Tibial nerve (tissue), 4 donors: ENCODE results near the gene ZNF326. TPM values are rescaled to one million over a fixed set of nuclear protein-coding genes. Genes with fewer than 3 reads are reported as not detected.

Experiments used
- DNase-seq, 2 donors: peaks; one replicate each; pipeline ENCODE4 v3.0.0-alpha.2; 2019; ENCODE audit warnings: low spot score in 2 of 2
- H3K27ac ChIP-seq, 4 donors: fragments of 200-600 bp; sonication (generic) in 3 of 4; one replicate each; pipeline ENCODE4 v1.5.1; 2017 to 2019; ENCODE audit warnings: mild to moderate bottlenecking in 1 of 4
- H3K27me3 ChIP-seq, 2 donors: fragments of 200-600 bp; sonication (generic) in 1 of 2; one replicate each; pipeline versions ENCODE4 v1.5.1 to v1.6.0; 2017 to 2019
- H3K36me3 ChIP-seq, 3 donors: fragments of 200-600 bp; sonication (generic); one replicate each; pipeline ENCODE4 v1.5.1; 2018 to 2019
- H3K4me1 ChIP-seq, 4 donors: fragments of 200-600 bp; sonication (generic) in 3 of 4; one replicate each; pipeline ENCODE4 v1.5.1; 2017 to 2019
- H3K4me3 ChIP-seq, 4 donors: fragments of 200-600 bp; sonication (generic) in 3 of 4; one replicate each; pipeline ENCODE4 v1.5.1; 2017 to 2019; ENCODE audit warnings: mild to moderate bottlenecking in 1 of 4, moderate library complexity in 1 of 4
- H3K9me3 ChIP-seq, 4 donors: fragments of 200-600 bp; sonication (generic) in 3 of 4; one replicate each; pipeline ENCODE4 v1.5.1; 2017 to 2019
- CTCF ChIP-seq, 5 experiments: fragments of 200-600 bp in 3 of 5; fragments of 450-650 bp in 2 of 5; sonication (generic) in 3 of 5; IDR thresholded peaks; one replicate each; pipeline ENCODE4 v1.5.1; 2016 to 2019; ENCODE audit warnings: antibody characterized with exemption in 5 of 5, mild to moderate bottlenecking in 3 of 5, moderate library complexity in 2 of 5
- EP300 ChIP-seq, 2 donors: sonication (generic); formaldehyde crosslinking; IDR thresholded peaks; one replicate each; pipeline ENCODE4 v1.6.1; 2017; ENCODE audit warnings: antibody characterized with exemption in 2 of 2, mild to moderate bottlenecking in 1 of 2
- POLR2A ChIP-seq, 2 donors: fragments of 450-650 bp; IDR thresholded peaks; one replicate each; pipeline ENCODE4 v1.6.1; 2017; ENCODE audit warnings: antibody characterized with exemption in 2 of 2, mild to moderate bottlenecking in 2 of 2, moderate library complexity in 2 of 2
- WGBS, 2 donors: methylation state at CpG; one replicate each; pipeline ENCODE4 v1.1.5; 2018; 5-methylcytosine and 5-hydroxymethylcytosine counted together
- total RNA-seq, 4 donors: library from RNA; depleted of rRNA; stranded (reverse); fragments of >200 nt; gene quantifications; one replicate each; pipeline ENCODE4 v1.1.0, GENCODE V29; 2016

ZNF326 gene
- total RNA-seq, 4 donors from 2014 or later = 16.5 to 27.4 (median 24.2) TPM

DNA sequence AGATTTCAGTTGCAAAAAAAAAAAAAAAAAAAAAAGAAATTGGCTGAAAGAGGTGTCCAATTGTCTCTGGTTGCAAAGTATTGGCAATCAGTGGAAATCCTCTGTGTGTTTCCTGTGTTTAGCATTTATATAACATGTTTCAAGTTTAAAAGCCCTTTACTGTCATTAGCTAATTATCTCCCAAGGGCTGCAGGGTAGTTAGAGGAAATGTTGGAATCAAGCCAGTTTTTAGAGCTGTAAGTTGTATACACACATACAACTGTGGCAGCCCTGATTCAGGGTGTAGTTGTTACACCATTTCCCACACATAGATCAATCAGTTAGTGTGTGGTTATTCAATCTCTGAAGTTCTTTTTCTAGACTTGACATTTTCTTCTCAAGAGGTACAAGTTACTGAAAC lies 8.9 kb upstream of the ZNF326 start:
- no peak for DNase-seq
- Histone ChIP-seq H3K4me1 (peaks cover 0 to 14% (median under 1%) of the 10 kb centered on the region in 4 donors), H3K36me3 (no peaks in the 10 kb centered on the region), H3K9me3 (no peaks in the 10 kb centered on the region), H3K4me3 (no peak overlapping the region), H3K27me3 (no peaks in the 10 kb centered on the region), H3K27ac (no peak overlapping the region)
- no peak for TF ChIP-seq CTCF (IDR thresholded peaks at IDR 0.05)
- TF ChIP-seq EP300 (IDR thresholded peaks at IDR 0.05) = no peak
- no peak for TF ChIP-seq POLR2A (IDR thresholded peaks at IDR 0.05)

GRCh38 chr1:89987159-89987819 lies 7.6 kb upstream of the ZNF326 start:
- H3K9me3 ChIP-seq = no peaks in the 10 kb centered on the region
- no peak overlapping the region for H3K4me3 ChIP-seq
- no peak overlapping the region for H3K27ac ChIP-seq
- DNase-seq = peak in 1 of 2 donors; percentile 85
- H3K4me1 ChIP-seq = peaks cover 0 to 13% (median 0%) of the 10 kb centered on the region in 4 donors
- H3K27me3 ChIP-seq = no peaks in the 10 kb centered on the region
- 0% methylated on average over 3 of the region's 3 CpGs for WGBS, 2 donors
- H3K36me3 ChIP-seq = no peaks in the 10 kb centered on the region
- TF ChIP-seq POLR2A (IDR thresholded peaks at IDR 0.05) (no peak), CTCF (IDR thresholded peaks at IDR 0.05) (peak; percentile 69 to 88 (median 86)), EP300 (IDR thresholded peaks at IDR 0.05) (peak in 1 of 2 donors; percentile 18)

- Histone ChIP-seq H3K27ac (no peak overlapping the region), H3K4me3 (no peak overlapping the region), H3K9me3 (no peaks in the 10 kb centered on the region), H3K4me1 (peaks cover 0 to 5% (median 0%) of the 10 kb centered on the region in 4 donors), H3K36me3 (no peaks in the 10 kb centered on the region), H3K27me3 (no peaks in the 10 kb centered on the region)
- 92 to 93% methylated on average over 23 of the region's 23 CpGs for WGBS, 2 donors
- TF ChIP-seq CTCF (IDR thresholded peaks at IDR 0.05) (no peak), EP300 (IDR thresholded peaks at IDR 0.05) (no peak), POLR2A (IDR thresholded peaks at IDR 0.05) (no peak)
- DNase-seq = no peak
Observed at GRCh38 chr1:89989099-89989498, 5.8 kb upstream of the ZNF326 start.

- no peaks in the 10 kb centered on the region for H3K9me3 ChIP-seq
- no peak for DNase-seq
- 60 to 68% methylated on average over 3 of the region's 3 CpGs for WGBS, 2 donors
- H3K27ac ChIP-seq = no peak overlapping the region
- H3K27me3 ChIP-seq = no peaks in the 10 kb centered on the region
- peaks cover 0 to 5% (median 0%) of the 10 kb centered on the region in 4 donors for H3K4me1 ChIP-seq
- no peaks in the 10 kb centered on the region for H3K36me3 ChIP-seq
- H3K4me3 ChIP-seq = no peak overlapping the region
- TF ChIP-seq CTCF (IDR thresholded peaks at IDR 0.05) (no peak), POLR2A (IDR thresholded peaks at IDR 0.05) (no peak), EP300 (IDR thresholded peaks at IDR 0.05) (no peak)
Observed at GRCh38 chr1:89989799-89990198, 5.1 kb upstream of the ZNF326 start.

DNA sequence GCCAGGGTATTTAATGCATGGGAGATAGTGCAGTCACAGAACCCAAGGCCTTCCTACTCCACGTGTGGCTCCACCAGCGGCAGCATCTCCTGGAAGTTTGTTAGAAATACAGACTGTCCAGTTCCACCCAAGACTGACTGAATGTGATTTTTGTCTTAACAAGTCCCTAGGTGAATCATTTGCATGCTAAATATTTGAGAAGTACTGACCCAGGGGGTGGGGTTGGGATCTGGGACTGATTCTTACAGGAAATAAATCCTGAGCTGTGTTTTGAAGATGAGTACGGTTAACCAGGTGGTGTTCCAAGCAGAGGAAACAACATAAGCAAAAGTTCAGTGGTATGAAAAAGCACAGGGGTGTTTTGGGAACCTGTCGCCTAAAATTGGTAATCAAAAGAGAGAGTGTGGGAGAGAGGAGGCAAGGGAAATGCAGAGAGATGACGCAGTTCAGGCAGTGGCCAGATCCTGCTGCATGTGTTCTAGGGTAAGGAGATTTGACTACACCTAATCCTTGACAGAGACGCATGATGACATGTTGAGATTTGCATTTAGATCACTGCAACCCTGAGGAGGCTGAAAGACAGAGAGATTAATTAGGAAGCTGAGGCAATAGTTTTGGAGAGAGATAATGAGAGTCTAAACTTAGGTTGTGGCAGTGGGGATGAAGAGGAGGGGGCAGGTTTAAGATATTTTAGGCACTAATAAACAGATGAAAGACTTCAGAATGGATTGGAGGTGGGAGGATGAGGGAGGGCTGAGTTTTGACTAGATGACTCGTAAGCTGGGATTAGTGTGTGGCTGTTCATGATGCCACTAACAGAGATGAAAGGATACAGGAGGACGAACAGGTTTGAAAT lies 3.7 kb upstream of the ZNF326 start:
- Histone ChIP-seq H3K27me3 (no peaks in the 10 kb centered on the region), H3K27ac (no peak overlapping the region), H3K9me3 (no peaks in the 10 kb centered on the region), H3K4me3 (no peak overlapping the region), H3K4me1 (peaks cover 0 to 8% (median 3%) of the 10 kb centered on the region in 4 donors), H3K36me3 (no peaks in the 10 kb centered on the region)
- DNase-seq = no peak
- no peak for TF ChIP-seq CTCF (IDR thresholded peaks at IDR 0.05)
- no peak for TF ChIP-seq EP300 (IDR thresholded peaks at IDR 0.05)
- no peak for TF ChIP-seq POLR2A (IDR thresholded peaks at IDR 0.05)
- WGBS, 2 donors = 73 to 79% methylated on average over 8 of the region's 8 CpGs
